IPS-20b (cell line): ENCODE results near the gene XRN1.

ENCODE experiments used
- H3K27ac ChIP-seq: one replicate; pipeline ENCODE4 v1.5.1; 2013; ENCODE audit warnings: low read length
- H3K27me3 ChIP-seq: 2 replicates; pipeline ENCODE4 v1.6.1; 2013; ENCODE audit warnings: mild to moderate bottlenecking, low read length, inconsistent platforms; ENCODE audit not compliant: insufficient read depth
- H3K36me3 ChIP-seq: 2 replicates; pipeline ENCODE4 v1.6.1; 2013; ENCODE audit warnings: low read depth, mild to moderate bottlenecking, inconsistent platforms, low read length, moderate library complexity; ENCODE audit not compliant: insufficient read depth
- H3K4me1 ChIP-seq: 2 replicates; pipeline ENCODE4 v1.6.1; 2013; ENCODE audit warnings: mild to moderate bottlenecking, control low read depth, inconsistent platforms, low read length, moderate library complexity; ENCODE audit not compliant: insufficient read depth
- H3K4me3 ChIP-seq: 2 replicates; pipeline ENCODE4 v1.5.1; 2013; ENCODE audit warnings: mild to moderate bottlenecking, low read length, inconsistent platforms
- H3K9ac ChIP-seq: 2 replicates; pipeline ENCODE4 v1.6.1; 2013; ENCODE audit warnings: low read depth, mild to moderate bottlenecking, inconsistent platforms, low read length, moderate library complexity
- H3K9me3 ChIP-seq: 2 replicates; pipeline ENCODE4 v1.6.1; 2013; ENCODE audit warnings: mild to moderate bottlenecking, low read depth, low read length, inconsistent platforms; ENCODE audit not compliant: insufficient read depth

XRN1 gene, protein sequence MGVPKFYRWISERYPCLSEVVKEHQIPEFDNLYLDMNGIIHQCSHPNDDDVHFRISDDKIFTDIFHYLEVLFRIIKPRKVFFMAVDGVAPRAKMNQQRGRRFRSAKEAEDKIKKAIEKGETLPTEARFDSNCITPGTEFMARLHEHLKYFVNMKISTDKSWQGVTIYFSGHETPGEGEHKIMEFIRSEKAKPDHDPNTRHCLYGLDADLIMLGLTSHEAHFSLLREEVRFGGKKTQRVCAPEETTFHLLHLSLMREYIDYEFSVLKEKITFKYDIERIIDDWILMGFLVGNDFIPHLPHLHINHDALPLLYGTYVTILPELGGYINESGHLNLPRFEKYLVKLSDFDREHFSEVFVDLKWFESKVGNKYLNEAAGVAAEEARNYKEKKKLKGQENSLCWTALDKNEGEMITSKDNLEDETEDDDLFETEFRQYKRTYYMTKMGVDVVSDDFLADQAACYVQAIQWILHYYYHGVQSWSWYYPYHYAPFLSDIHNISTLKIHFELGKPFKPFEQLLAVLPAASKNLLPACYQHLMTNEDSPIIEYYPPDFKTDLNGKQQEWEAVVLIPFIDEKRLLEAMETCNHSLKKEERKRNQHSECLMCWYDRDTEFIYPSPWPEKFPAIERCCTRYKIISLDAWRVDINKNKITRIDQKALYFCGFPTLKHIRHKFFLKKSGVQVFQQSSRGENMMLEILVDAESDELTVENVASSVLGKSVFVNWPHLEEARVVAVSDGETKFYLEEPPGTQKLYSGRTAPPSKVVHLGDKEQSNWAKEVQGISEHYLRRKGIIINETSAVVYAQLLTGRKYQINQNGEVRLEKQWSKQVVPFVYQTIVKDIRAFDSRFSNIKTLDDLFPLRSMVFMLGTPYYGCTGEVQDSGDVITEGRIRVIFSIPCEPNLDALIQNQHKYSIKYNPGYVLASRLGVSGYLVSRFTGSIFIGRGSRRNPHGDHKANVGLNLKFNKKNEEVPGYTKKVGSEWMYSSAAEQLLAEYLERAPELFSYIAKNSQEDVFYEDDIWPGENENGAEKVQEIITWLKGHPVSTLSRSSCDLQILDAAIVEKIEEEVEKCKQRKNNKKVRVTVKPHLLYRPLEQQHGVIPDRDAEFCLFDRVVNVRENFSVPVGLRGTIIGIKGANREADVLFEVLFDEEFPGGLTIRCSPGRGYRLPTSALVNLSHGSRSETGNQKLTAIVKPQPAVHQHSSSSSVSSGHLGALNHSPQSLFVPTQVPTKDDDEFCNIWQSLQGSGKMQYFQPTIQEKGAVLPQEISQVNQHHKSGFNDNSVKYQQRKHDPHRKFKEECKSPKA (N-terminal part only)

DNA sequence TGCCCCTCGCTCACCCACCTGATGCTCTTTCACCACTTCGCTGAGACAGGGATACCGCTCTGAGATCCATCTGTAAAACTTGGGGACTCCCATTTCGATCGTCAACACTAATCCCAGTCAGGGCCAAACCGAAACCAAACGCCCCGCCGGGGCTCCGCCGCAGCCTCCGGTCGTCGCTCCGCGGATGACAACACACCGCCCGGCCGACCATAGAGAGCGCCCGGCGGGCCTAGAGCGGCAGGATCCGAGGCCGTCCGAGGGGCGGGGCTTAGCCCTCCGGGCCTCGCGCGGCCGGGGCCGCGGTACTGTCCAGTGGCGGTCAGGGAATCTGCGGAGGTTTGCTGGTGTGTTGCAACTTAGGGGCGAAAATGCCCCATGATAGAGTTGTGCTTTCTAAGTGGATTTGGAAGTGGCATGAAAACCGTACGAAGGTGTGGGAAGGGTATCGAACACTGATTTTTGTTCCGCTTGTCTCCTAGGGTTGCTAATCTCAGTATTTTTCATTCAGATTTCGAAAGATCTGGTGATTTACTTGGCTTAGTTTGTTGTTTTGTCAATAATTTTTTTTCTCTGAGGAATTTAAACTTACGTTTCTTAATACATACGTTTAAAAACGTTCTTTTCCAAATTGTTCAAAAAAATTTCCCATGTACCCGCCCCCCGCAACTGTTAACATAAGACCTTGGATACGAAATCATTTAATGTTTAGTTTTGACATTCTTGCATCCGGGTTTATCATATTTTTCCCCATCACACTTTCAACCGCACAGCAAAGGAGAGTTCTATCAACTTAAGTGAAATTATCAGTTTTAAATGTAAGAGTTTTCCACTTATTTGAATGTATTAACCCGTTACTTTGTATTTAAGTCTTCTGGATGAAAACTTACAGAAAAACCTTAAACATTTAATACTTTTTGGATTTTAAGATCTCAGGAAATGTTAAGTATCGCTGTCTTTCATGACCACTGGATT is at the start of gene XRN1:
Gene XRN1 (minus strand): TSS at position 186 of the 972 bp plus-strand sequence. CDS start 93 bp downstream, at position 93.
- Histone ChIP-seq H3K36me3 (peaks cover 13% of the 10 kb centered on the region; the same call in 1 of the 2 replicates), H3K4me1 (no peaks in the 10 kb centered on the region), H3K27ac (peak within 1 kb of the TSS; percentile 64), H3K4me3 (peak within 1 kb of the TSS; percentile 84), H3K9ac (peak within 1 kb of the TSS; percentile 91), H3K9me3 (no peaks in the 10 kb centered on the region), H3K27me3 (no peaks in the 10 kb centered on the region)

DNA sequence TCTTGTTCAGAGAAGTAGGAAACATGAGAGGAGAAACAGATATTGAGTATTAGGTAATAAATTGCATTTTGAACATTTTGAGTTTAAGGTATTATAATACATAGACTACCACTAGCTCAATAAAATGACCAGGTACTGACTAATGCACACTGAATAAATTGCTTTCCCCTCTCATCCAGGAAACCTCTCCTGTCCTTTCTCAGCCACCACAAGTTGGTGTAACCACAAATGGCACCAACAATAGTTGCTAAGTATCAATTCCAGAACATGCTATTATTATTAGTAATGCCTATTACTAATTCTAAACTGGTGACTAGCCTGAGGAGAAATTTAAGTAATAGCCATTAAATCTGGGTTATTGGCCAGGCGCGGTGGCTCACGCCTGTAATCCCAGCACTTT is 47.3 kb upstream of the XRN1 start:
- Histone ChIP-seq H3K4me3 (no peak overlapping the region), H3K27ac (no peak overlapping the region), H3K9me3 (no peaks in the 10 kb centered on the region), H3K9ac (no peak overlapping the region), H3K36me3 (peaks cover 66% of the 10 kb centered on the region), H3K4me1 (no peaks in the 10 kb centered on the region), H3K27me3 (no peaks in the 10 kb centered on the region)

DNA sequence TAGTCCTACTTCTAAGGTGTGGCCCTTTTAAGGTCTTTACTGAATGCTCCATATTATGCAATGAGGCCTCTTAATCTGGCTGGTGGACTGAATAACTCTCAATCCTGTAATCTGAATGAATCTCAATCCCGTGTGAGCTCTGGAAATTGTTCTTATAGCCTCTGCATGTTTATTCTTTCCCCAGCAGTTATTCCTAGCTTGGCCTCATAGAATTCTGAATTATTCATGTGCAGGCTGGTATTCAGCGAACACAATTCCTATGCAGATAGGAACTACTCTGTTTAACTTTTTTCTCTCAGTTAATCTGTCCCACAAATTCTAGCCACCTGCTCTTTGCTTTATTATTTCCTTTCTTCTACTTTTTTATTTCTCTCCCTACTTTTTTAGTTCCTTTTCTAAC is 44.3 kb upstream of the XRN1 start:
- no peak overlapping the region for H3K4me3 ChIP-seq
- no peaks in the 10 kb centered on the region for H3K4me1 ChIP-seq
- H3K9ac ChIP-seq: no peak overlapping the region
- H3K27ac ChIP-seq: no peak overlapping the region
- H3K27me3 ChIP-seq: no peaks in the 10 kb centered on the region
- peaks cover 63% of the 10 kb centered on the region for H3K36me3 ChIP-seq
- H3K9me3 ChIP-seq: no peaks in the 10 kb centered on the region

DNA sequence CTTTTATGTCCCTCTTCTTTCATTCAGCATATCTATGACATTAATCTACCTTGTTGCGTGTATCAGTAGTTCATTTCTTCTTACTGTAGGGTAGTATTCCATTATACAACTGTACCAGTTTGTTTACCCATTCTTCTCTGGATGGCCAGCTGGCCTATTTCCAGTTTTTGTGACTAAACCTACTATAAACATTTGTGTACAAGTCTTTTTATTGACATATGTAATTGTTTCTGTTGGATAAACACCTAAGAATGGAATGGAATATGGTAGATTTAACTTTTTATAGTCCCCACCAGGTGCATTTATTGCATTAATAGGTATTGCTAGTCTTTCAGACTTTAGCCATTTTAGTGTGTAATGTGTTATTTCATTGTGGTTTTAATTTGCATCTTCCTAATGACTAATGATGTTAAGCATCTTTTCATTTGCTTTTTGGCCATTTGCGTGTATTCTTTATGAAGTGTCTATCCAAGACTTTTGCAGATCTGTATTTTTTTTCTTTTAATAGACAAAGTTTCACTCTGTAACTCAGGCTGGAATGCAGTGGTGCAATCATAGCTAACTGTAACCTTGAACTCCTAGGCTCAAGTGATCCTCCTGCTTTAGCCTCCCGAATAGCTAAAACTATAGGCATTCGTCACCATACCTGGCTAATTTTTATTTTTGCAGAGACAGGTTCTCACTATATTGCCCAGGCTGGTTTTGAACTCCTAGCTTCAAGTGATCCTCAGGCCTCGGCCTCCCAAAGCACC is 41.9 kb upstream of the XRN1 start:
- Histone ChIP-seq H3K36me3 (peaks cover 58% of the 10 kb centered on the region), H3K27me3 (no peaks in the 10 kb centered on the region), H3K9ac (no peak overlapping the region), H3K4me3 (no peak overlapping the region), H3K4me1 (no peaks in the 10 kb centered on the region), H3K27ac (no peak overlapping the region), H3K9me3 (no peaks in the 10 kb centered on the region)

DNA sequence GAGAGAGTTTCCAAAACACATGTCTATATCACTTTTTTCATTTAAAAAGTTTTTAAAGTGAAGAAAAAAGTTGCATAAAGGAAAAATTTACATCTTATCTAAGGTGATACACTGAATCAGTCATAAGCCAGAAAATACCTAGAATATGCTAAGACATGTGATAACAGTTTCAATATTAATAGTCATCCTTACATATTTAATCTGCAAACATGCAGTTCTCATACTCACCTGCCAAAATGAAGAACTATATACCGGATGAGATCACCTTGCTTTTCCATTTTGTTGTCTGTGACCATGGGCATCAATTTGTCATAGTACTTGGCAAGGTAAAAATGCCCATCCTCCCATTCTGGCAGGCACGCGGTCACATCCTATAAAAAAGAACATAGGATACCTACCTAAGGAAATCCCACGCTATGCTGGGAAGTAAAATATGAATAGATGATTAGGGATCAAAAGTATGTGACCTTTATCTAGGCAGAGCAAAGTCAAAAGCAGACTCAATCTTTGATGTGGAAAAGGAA is 37.1 kb upstream of the XRN1 start:
- H3K9ac ChIP-seq: no peak overlapping the region
- H3K4me3 ChIP-seq: no peak overlapping the region
- H3K36me3 ChIP-seq: peaks cover 39% of the 10 kb centered on the region
- peaks cover 25% of the 10 kb centered on the region; the same call in 1 of the 2 replicates for H3K9me3 ChIP-seq
- H3K27me3 ChIP-seq: no peaks in the 10 kb centered on the region
- H3K4me1 ChIP-seq: no peaks in the 10 kb centered on the region
- H3K27ac ChIP-seq: no peak overlapping the region

DNA sequence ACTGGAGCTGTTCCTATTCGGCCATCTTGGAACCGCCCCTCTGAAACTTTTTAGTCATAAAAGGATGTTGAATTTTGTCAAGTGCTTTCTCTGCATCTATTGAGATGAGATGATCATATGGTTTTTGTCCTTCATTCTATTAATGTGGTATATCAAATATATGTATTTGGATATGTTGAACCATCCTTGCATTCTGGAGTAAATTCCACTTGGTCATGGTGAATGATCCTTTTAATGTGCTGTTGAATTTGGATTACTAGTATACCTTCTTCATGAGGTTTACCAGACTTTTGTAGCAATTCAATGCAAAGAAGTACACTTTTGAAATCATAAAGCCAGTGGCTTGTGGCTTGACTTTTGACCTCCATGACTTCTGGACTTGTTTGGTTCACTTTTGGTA is 33.4 kb upstream of the XRN1 start:
- Histone ChIP-seq H3K27me3 (no peaks in the 10 kb centered on the region), H3K36me3 (peaks cover 32% of the 10 kb centered on the region), H3K9me3 (peaks cover 25% of the 10 kb centered on the region; the same call in 1 of the 2 replicates), H3K27ac (no peak overlapping the region), H3K4me1 (no peaks in the 10 kb centered on the region), H3K9ac (no peak overlapping the region), H3K4me3 (peak overlapping the region; percentile 43; the same call in 1 of the 2 replicates)

DNA sequence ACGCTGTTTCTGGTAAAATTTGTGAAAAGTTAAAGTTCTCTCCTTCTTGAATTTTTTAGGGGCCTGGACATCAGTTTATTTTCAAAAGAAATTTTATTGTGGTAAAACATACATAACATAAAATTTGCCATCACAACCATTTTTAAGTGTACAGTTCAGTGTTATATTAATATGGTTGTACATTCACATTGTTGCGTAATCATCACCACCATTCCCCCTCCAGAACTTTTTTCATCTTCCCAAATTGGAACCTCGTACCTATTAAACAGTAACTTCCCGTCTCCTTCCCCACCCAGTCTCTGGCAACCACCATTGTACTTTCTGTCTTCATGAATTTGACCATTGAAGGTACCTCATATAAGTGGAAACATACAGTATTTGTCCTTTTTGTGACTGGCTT is 23.0 kb upstream of the XRN1 start:
- H3K27me3 ChIP-seq: no peaks in the 10 kb centered on the region
- no peak overlapping the region for H3K4me3 ChIP-seq
- no peaks in the 10 kb centered on the region for H3K4me1 ChIP-seq
- H3K36me3 ChIP-seq: no peaks in the 10 kb centered on the region
- H3K27ac ChIP-seq: no peak overlapping the region
- no peak overlapping the region for H3K9ac ChIP-seq
- H3K9me3 ChIP-seq: no peaks in the 10 kb centered on the region

DNA sequence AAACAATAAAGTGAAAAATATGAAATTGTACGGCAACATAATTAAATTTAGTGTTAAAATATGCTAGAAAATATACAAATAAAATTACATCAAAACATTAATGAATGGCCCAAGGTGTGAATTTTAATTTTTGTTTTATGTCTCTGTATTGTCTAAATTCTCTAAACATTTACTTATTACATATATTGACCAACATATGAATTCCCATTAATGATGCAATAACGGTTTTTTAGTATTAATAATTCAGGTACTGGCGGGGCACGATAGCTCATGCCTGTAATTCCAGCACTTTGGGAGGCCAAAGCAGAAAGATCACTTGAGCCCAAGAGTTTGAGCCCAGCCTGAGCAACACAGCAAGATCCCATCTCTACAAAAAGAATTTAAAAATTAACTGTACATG is 20.6 kb upstream of the XRN1 start:
- no peak overlapping the region for H3K9ac ChIP-seq
- H3K4me1 ChIP-seq: no peaks in the 10 kb centered on the region
- H3K27me3 ChIP-seq: no peaks in the 10 kb centered on the region
- H3K27ac ChIP-seq: no peak overlapping the region
- no peaks in the 10 kb centered on the region for H3K36me3 ChIP-seq
- no peaks in the 10 kb centered on the region for H3K9me3 ChIP-seq
- H3K4me3 ChIP-seq: no peak overlapping the region

DNA sequence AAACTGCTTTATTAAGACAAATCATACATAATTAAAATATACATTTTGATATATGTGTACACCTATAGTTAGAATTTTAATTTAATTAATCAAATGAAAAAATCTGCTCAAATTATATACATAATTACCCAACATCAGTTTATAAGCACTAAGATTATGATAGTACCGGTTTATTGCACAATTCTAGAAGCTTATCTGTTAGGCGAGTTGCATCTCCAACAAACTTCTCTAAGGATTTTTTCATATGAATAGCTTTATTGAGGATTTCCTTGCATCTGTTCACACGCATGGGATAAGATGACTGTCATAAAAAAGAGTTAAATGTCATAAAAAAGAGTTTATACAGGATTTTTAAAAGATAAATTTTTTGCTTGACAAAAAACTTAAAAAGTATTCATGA is 19.9 kb upstream of the XRN1 start:
- no peak overlapping the region for H3K4me3 ChIP-seq
- H3K36me3 ChIP-seq: no peaks in the 10 kb centered on the region
- no peak overlapping the region for H3K9ac ChIP-seq
- H3K27ac ChIP-seq: no peak overlapping the region
- no peaks in the 10 kb centered on the region for H3K9me3 ChIP-seq
- no peaks in the 10 kb centered on the region for H3K4me1 ChIP-seq
- H3K27me3 ChIP-seq: no peaks in the 10 kb centered on the region

DNA sequence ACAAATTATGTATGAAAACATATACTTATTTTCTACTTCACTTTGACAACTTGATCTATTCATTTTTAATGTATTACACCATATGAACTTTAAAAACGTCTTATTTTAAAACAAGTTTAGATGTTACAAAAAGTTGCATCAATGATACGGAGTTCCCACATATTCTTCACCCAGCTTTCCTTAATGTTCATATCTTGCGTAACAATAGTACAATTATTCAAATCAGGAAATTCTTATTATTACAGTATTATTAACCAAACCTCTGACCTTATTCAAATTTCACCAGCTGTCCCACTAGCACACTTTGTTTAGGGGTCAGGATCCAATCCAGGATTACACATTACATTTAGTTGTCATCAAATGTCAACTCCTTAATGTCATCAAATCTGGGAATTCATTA is 12.9 kb upstream of the XRN1 start:
- Histone ChIP-seq H3K27me3 (no peaks in the 10 kb centered on the region), H3K4me1 (no peaks in the 10 kb centered on the region), H3K4me3 (no peak overlapping the region), H3K36me3 (peaks cover 30% of the 10 kb centered on the region), H3K9me3 (no peaks in the 10 kb centered on the region), H3K9ac (no peak overlapping the region), H3K27ac (no peak overlapping the region)
